MM.1S (cell line): Measurements from ENCODE around the gene ZFP62.
A peak's percentile ranks its signal among the peaks of the same experiment; 100 is the strongest.

Source experiments
- DNase-seq: peaks from one replicate; pipeline ENCODE4 v3.0.0-alpha.2; 2015
- H2AFZ ChIP-seq: fragments of 300-600 bp; sonication (generic); 2 replicates; pipeline ENCODE4 v1.6.0; 2016; ENCODE audit warnings: antibody characterized with exemption, low read length
- H3F3A ChIP-seq: fragments of 300-600 bp; sonication (generic); 2 replicates; pipeline ENCODE4 v1.6.1; 2016; ENCODE audit warnings: mild to moderate bottlenecking, antibody characterized with exemption, low read length, moderate library complexity, mixed read lengths; ENCODE audit not compliant: insufficient read depth
- H3K27ac ChIP-seq: fragments of 300-600 bp; sonication (generic); 2 replicates; pipeline ENCODE4 v1.5.1; 2016; ENCODE audit warnings: mild to moderate bottlenecking, low read length
- H3K27me3 ChIP-seq: fragments of 300-600 bp; sonication (generic); replicated peaks from 2 replicates; pipeline ENCODE4 v1.6.0; 2016; ENCODE audit warnings: low read length; ENCODE audit not compliant: insufficient read depth
- H3K36me3 ChIP-seq: fragments of 300-600 bp; sonication (generic); replicated peaks from 2 replicates; pipeline ENCODE4 v1.6.1; 2016; ENCODE audit warnings: mild to moderate bottlenecking, low read length, mixed read lengths; ENCODE audit not compliant: insufficient read depth
- H3K4me1 ChIP-seq: fragments of 300-600 bp; sonication (generic); 2 replicates; pipeline ENCODE4 v1.6.1; 2016; ENCODE audit warnings: low read length, mixed read lengths
- H3K4me2 ChIP-seq: fragments of 300-600 bp; sonication (generic); 2 replicates; pipeline ENCODE4 v1.6.0; 2016; ENCODE audit warnings: low read depth, low read length
- H3K4me3 ChIP-seq: fragments of 300-600 bp; sonication (generic); 2 replicates; pipeline ENCODE4 v1.5.1; 2016; ENCODE audit warnings: low read length, mixed read lengths
- H3K79me2 ChIP-seq: fragments of 300-600 bp; sonication (generic); 2 replicates; pipeline ENCODE4 v1.6.1; 2016; ENCODE audit warnings: mixed run types, low read length, mixed read lengths
- H3K9ac ChIP-seq: fragments of 300-600 bp; sonication (generic); 2 replicates; pipeline ENCODE4 v1.6.1; 2016; ENCODE audit warnings: low read length, mixed read lengths
- H3K9me2 ChIP-seq: fragments of 300-600 bp; sonication (generic); replicated peaks from 2 replicates; pipeline ENCODE4 v1.6.1; 2016; ENCODE audit warnings: mild to moderate bottlenecking, low read length, mixed read lengths; ENCODE audit not compliant: insufficient read depth
- H3K9me3 ChIP-seq: fragments of 300-600 bp; sonication (generic); replicated peaks from 2 replicates; pipeline ENCODE4 v1.6.1; 2016; ENCODE audit warnings: mild to moderate bottlenecking, low read length, mixed read lengths; ENCODE audit not compliant: insufficient read depth
- H4K20me1 ChIP-seq: fragments of 300-600 bp; sonication (generic); 2 replicates; pipeline ENCODE4 v1.6.1; 2016; ENCODE audit warnings: mild to moderate bottlenecking, low read length, moderate library complexity, mixed read lengths; ENCODE audit not compliant: insufficient read depth
- CTCF ChIP-seq: fragments of 300-600 bp; sonication (generic); IDR thresholded peaks from 2 replicates; pipeline ENCODE4 v1.5.1; 2016; ENCODE audit warnings: antibody characterized with exemption, low read length, mixed read lengths
- EZH2 ChIP-seq: fragments of 300-600 bp; sonication (generic); optimal IDR thresholded peaks from 2 replicates; pipeline ENCODE3; 2017; ENCODE audit warnings: low read depth, mild to moderate bottlenecking, antibody characterized with exemption, low read length, mixed read lengths

ZFP62 gene

GRCh38 chr5:180798193-180798592 lies 62.9 kb downstream of the ZFP62 start:
- Histone ChIP-seq H3K4me1 (peaks cover 41% of the 10 kb centered on the region), H3K36me3 (0 out of 2 replicates have a peak, but pooled peaks cover 6% of the 10 kb centered on the region), H2AFZ (no peak overlapping the region), H3K27me3 (no peaks in the 10 kb centered on the region), H3F3A (peaks cover 4% of the 10 kb centered on the region), H3K27ac (no peak overlapping the region), H3K4me2 (peak overlapping the region; percentile 87; the same call in 1 of the 2 replicates), H3K79me2 (peaks cover 98% of the 10 kb centered on the region), H4K20me1 (peaks cover 78% of the 10 kb centered on the region), H3K9me3 (no peaks in the 10 kb centered on the region), H3K4me3 (no peak overlapping the region), H3K9ac (no peak overlapping the region), H3K9me2 (no peaks in the 10 kb centered on the region)
- no peak for DNase-seq
- no peak for TF ChIP-seq CTCF
- no peak for TF ChIP-seq EZH2
